GM18498 (cell line): ENCODE data around the gene PPP1R15A.
"Not testable (repeated sequence)": the region's sequence is repeated elsewhere in the genome, so short reads cannot be mapped to it uniquely, and the experiment has no call there.

Experiments used
- ATAC-seq: cut with Tn5 transposase; IDR thresholded peaks from one replicate; pipeline ENCODE4 v1.9.1; 2021; ENCODE audit warnings: mild to moderate bottlenecking, moderate library complexity; ENCODE audit not compliant: unreplicated experiment

Gene PPP1R15A

DNA sequence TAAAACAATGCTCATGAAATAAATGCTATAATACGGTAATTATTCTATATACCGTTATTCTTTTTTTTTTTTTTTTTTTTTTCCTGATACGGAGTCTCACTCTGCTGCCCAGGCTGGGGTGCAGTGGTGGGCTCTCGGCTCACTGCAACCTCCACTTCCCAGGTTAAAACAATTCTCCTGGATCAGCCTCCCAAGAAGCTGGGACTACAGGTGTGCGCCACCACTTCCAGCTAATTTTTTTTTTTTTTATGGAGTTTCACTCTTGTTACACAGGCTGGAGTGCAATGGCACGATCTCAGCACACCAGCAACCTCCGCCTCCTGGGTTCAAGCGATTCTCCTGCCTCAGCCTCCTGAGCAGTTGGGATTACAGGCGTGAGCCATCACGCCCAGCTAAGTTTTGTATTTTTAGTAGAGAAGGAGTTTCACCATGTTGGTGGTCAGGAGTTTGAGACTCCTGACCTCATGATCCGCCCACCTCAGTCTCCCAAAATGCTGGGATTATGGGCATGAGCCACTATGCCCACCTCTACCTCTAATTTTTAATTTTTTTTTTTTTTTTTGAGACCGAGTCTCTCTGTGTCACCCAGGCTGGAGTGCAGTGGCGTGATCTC, 6.9 kb downstream of the PPP1R15A start:
- ATAC-seq, result no peak

DNA sequence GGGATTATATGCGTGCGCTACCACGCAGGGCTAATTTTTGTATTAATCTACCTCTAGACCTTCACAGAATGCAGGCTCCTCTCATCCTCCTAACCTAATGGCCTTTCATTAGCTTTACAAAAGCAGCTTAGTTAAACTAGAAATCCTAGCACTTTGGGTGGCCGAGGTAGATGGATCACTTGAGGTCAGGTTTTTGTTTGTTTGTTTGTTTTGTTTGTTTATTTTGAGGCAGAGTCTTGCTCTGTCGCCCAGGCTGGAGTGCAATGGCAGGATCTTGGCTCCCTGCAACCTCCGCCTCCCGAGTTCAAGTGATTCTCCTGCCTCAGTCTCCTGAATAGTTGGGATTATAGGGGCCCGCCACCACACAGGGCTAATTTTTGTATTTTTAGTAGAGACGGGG, 7.5 kb downstream of the PPP1R15A start:
- not testable (repeated sequence) for ATAC-seq

DNA sequence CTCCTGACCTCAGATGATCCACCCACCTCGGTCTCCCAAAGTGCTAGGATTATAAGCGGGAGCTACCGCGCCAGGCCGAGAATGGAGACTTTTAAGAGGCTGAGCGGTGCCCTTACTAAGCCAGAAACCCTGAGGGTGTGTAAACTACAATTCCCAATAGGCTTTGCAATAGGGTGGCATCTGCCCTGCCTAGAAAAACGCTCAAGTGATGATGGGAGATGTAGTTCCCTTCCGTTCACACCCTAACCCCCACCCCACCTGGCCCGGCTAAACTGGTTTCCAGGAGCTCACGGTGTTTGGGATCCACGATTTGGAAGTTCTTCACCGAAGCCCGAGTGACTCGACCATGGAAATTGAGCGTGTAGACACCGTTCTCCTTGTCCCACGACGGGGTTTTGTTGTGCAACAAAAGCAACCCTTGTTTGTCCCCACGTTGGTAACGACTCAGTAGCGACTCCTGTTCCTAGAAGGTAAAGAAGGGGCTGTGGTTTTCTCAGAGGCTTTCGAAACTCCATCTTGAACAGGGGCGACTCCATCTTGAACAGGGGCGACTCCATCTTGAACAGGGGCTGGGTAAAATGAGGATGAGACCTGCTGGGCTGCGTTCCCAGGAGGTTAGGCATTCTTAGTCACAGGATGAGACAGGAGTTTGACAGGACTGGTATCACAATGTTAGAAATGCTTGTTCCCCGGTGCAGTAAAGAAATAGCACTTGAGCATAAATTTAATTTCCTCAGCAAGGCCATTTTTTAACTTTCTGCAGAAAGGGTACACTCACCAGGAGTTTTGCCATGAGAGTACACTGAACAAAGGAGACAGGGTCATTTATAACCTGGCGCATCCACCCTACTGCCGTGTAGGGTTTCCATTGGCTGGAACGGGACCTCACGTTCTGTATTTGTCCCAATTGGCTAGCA, 9.8 kb downstream of the PPP1R15A start:
- no peak for ATAC-seq

DNA sequence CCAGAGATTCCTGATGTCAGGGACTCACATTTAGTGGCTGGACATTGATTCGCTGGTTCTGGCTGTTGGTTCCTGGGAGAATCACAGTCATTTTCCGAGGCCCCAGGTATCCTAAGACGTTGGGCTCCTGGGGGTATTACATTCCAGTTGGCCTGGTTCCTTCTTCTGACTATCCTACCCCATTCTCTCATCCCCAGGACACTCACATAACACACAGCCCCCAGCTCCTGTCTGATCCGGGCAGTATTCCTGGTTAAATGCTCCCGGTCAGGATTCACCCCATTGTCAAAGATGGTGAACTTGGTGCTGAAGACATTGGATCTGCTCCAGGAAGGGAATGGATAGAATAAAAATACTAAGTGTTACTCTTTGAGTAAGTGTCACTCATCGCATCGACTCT, 11.5 kb downstream of the PPP1R15A start:
- ATAC-seq, result no peak

DNA sequence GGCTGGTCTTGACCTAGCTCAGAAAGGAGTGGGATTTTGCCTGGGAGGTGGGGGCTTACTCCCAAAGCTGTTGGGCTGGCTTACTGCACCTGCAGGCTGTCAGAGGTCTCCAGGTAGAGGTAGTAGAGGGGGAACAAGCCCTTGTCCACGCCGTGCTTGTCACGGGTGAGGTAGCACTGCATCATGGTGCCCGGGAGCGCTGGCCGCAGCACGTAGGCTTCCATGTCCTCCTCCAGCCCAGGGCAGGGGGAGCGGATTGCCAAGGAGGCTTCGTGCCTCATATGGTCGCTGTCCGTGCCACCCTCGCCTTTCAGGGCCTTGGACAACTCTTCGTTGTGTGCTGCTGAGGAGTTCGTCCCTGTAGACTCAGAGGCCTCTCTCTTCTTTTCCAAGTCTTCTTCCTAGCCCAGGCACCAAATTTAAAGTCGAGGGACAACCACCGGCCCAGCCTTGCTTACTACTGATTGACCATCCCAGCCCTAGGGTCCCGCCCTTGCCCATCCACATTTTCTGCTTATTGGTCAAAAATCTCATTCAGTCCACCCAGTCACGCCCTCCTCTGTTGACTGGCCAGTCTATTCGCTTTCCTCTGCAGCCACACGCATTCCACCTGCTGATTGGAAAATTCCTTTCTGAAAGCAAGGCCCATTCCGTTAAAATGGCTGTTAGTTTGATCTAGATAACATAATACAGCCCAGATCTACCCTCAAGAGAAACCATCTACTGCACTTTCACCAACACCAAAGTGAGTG, 15.8 kb downstream of the PPP1R15A start:
- no peak for ATAC-seq

DNA sequence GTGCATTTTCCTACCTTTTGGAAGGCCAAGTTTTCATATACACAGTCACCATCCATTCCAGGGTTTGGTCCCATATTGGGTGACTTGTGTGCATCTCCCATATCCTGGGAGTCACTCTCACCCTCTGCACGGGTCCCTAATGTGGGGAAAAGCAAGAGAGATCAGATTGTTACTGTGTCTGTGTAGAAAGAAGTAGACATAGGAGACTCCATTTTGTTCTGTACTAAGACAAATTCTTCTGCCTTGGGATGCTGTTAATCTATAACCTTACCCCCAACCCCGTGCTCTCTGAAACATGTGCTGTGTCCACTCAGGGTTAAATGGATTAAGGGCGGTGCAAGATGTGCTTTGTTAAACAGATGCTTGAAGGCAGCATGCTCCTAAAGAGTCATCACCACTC, 17.3 kb downstream of the PPP1R15A start:
- not testable (repeated sequence) for ATAC-seq

DNA sequence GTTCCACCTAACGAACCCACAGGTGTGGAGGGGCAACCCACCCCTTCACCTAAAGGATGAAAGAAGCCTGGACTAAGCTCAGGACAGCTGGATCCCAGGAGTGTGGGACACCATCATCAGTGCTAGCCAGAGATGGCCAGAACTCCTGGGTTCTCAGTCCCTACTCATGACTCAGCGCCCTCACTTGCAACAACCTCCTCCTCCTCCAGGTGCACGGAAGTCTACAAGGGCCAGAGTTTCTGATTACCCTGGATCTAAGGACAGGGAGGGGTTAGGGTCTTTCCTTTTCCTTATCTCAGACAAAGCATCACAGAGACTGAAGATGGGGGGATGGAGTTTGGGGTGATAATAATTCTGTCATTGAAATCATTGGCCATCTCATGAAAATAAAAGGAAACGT, 18.3 kb downstream of the PPP1R15A start:
- ATAC-seq, result no peak

- ATAC-seq, result no peak
Measured at GRCh38 chr19:48895226-48895625, 23.0 kb downstream of the PPP1R15A start.

DNA sequence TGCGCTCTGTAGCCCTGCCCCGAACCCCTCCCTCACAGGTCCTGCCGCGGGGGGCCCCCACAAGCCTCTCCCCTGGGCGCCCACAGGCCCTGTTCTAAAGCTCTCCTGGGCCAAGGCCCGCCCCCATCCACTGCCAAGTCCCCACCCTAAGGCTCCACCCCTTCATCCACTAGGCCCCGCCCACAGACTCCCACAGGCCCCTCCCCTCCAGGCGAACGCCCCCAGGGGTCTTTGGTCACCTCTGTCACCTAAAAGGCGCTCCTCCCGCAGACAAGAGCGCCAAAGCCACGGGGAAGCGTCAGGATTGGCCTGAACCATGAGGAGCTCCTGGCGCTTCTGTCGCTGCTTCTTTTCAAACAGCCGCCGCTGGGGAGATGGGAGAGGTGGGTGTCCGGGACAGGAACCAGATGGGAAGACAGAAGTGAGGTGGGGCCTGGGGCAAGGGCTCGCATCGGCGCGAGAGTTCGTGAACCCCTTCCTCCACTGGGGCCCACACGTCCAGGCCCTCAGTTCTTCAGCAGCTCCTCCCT, 24.0 kb downstream of the PPP1R15A start:
- no peak for ATAC-seq

- no peak for ATAC-seq
Measured at GRCh38 chr19:48897181-48897580, 25.0 kb downstream of the PPP1R15A start.

DNA sequence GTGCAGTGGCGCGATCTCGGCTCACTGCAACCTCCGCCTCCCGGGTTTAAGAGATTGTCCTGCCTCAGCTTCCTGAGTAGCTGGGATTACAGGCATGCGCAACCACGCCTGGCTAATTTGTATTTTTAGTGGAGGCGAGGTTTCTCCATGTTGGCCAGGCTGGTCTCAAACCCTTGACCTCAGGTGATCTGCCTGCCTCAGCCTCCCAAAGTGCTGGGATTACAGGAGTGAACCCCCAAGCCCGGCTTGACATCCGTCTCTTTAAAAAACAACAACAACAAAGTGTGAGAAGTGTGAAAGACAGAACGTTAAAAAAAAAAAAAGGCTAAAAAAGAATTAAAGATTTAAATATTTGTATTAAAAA, 27.1 kb downstream of the PPP1R15A start:
- not testable (repeated sequence) for ATAC-seq

- peak; percentile 81 for ATAC-seq
Measured at GRCh38 chr19:48899781-48900476, 27.7 kb downstream of the PPP1R15A start, which contains the start of gene NUCB1. NUCB1 (plus strand) TSS chr19:48900312; CDS start chr19:48900797, 485 bp downstream.

GRCh38 chr19:48900477-48901406, 28.5 kb downstream of the PPP1R15A start:
- no peak for ATAC-seq

GRCh38 chr19:48902291-48902690, 30.1 kb downstream of the PPP1R15A start:
- not testable (repeated sequence) for ATAC-seq

GRCh38 chr19:48903788-48904187, 31.6 kb downstream of the PPP1R15A start:
- ATAC-seq, result not testable (repeated sequence)

DNA sequence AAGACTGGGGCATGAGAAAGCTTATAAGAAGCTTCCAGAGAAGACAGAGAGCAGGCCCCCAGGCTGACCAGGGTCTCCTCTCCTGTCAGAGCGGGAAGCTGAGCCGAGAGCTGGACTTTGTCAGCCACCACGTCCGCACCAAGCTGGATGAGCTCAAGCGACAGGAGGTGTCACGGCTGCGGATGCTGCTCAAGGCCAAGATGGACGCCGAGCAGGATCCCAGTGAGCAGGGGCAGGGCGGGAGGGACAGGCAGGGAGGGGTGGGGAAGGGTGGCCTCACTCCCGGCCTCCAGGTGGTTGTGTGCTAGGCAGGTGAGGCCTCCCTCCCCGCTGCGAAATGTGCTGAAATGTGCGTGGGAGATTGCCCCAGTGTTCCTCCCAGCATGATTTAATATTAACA, 33.4 kb downstream of the PPP1R15A start:
- no peak for ATAC-seq

DNA sequence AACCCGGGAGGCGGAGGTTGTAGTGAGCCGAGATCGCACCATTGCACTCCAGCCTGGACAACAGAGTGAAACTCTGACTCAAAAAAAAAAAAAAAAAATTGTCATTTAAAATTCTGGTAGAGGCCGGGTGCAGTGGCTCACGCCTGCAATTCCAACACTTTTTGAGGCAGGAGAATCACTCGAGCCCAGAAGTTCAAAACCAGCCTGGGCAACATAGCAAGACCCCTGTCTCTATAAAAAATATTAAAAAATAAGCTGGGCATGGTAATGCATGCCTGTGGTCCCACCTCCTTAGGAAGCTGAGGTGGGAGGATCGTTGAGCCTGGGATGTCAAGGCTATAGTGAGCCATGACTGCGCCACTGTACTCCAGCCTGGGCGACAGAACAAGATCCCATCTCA, 34.1 kb downstream of the PPP1R15A start:
- ATAC-seq, result no peak

- ATAC-seq, result no peak
Measured at GRCh38 chr19:48907671-48908070, 35.5 kb downstream of the PPP1R15A start.

GRCh38 chr19:48909424-48910077, 37.3 kb downstream of the PPP1R15A start:
- ATAC-seq, result not testable (repeated sequence)
